ENCODE data around the gene EVPL.

Gene EVPL

GRCh38 chr17:76024353-76024752, 2.8 kb downstream of the EVPL start:
- H3K4me3 ChIP-seq (ENCODE audit: low read depth, low read length) = no peak overlapping the region
- no peak for TF ChIP-seq CTCF (conservative IDR thresholded peaks at IDR 0.05; ENCODE audit: low read depth, low read length)
- DNase-seq (ENCODE audit: low read depth) = no peak

DNA sequence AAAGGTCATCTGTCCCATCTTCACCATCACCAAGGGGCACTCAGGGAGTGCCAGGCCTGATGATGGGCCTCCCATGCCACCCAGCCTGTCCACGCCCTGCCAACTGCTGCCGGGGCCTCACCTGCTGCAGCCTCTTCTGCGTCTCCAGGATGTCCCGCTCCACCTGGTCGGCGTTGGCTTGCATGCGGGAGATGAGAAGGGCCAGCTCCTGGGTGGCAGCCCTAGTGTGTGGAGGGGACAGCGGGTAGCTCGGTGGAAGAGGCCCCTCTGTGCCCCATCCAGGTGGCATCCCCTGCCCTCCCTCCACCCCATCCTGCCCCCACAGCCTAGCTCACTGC, 3.2 kb downstream of the EVPL start:
- TF ChIP-seq CTCF (conservative IDR thresholded peaks at IDR 0.05; ENCODE audit: low read depth, low read length) = no peak
- H3K4me3 ChIP-seq (ENCODE audit: low read depth, low read length) = no peak overlapping the region
- no peak for DNase-seq (ENCODE audit: low read depth)

DNA sequence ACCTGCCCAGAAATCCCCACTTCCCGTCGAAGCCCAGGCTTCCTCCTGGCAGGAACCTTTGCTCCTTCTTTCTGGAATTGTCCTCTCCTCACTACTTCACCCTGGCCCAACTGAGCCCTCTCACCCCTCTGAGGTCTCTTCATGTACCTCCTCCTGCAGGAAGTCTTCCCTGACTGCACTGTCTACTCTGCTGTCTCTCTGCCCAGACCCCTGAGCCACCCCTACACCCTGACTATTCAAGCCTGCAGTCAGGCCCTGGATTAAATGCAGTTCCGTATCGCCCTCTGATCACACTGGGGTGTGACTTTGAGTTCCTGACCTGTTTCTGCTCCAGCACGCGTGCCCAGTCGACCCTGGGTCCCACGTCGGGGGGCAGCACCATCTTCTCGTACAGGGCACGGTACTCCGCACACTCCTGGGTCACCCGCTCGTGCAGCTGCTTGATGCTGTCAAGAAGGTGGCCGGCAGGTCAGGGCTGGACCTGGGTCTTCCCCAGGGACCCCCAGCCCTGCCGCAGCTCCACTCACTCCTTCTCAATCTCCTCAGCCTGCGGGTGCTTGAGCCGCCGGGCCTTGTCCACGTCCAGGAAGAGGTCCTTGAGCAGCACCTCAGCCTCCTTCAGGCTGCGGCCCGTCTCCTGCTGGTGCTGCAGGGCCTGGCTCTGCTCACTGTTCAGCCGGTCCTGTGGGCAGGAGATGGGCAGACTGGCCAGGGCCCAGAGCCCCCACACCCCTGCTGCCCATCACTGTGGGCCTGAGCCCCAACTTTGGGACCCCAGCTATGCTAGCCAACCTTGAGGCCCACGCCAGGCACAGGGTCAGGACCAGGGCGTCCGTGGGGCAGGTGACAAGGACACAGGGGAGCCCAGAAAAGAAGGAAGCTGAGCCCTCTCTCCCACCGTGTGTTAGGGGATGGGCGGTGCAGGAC, 3.9 kb downstream of the EVPL start:
- no peak for DNase-seq (ENCODE audit: low read depth)
- no peak overlapping the region for H3K4me3 ChIP-seq (ENCODE audit: low read depth, low read length)
- no peak for TF ChIP-seq CTCF (conservative IDR thresholded peaks at IDR 0.05; ENCODE audit: low read depth, low read length)

- no peak overlapping the region for H3K4me3 ChIP-seq (ENCODE audit: low read depth, low read length)
- DNase-seq (ENCODE audit: low read depth) = no peak
- no peak for TF ChIP-seq CTCF (conservative IDR thresholded peaks at IDR 0.05; ENCODE audit: low read depth, low read length)
Measured at GRCh38 chr17:76022285-76022684, 4.8 kb downstream of the EVPL start.

DNA sequence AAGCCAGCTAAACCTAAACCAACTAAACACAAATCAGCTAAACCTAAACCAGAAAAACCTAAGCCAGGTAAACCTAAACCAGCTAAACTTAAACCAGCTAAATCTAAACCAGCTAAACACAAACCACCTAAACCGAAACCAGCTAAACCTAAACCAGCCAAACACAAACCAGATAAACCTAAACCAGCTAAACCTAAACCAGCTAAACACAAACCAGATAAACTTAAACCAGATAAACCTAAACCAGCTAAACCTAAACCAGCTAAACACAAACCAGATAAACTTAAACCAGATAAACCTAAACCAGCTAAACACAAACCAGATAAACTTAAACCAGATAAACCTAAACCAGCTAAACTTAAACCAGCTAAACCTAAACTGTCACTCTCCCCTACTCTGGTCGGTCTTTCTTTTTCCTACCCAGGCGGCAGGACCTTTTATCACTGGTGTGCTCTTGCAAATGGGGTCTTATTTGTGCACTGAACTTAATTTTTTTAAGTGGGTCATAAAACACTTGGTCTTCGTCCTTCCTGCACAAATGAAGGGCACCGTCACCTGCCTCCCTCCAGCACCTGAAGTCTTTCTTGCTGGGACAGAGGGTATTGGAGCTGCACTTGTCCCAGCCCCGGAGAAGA, 7.2 kb downstream of the EVPL start:
- no peak for DNase-seq (ENCODE audit: low read depth)
- no peak for TF ChIP-seq CTCF (conservative IDR thresholded peaks at IDR 0.05; ENCODE audit: low read depth, low read length)
- no peak overlapping the region for H3K4me3 ChIP-seq (ENCODE audit: low read depth, low read length)

DNA sequence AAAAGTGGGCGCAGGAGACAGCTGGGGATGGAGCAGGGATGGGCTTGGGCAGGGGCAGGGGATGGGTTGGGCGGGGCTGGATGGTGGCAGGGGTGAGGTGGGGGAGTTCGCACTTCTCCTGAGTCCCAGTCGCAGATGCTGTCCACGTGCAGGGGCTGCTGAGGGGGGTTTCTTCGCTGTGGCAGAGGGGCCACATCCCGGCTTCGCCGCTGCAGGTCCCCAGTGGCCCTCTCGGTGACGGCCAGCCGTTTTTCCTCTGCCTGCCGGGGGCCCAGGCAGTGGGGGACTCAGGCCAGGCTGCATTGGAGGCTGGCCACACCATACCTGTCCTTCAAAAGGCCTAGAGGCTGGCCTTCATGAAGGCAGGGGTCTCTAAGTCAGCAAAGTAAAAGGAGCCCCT, 8.3 kb downstream of the EVPL start:
- H3K4me3 ChIP-seq (ENCODE audit: low read depth, low read length) = no peak overlapping the region
- no peak for DNase-seq (ENCODE audit: low read depth)
- no peak for TF ChIP-seq CTCF (conservative IDR thresholded peaks at IDR 0.05; ENCODE audit: low read depth, low read length)

DNA sequence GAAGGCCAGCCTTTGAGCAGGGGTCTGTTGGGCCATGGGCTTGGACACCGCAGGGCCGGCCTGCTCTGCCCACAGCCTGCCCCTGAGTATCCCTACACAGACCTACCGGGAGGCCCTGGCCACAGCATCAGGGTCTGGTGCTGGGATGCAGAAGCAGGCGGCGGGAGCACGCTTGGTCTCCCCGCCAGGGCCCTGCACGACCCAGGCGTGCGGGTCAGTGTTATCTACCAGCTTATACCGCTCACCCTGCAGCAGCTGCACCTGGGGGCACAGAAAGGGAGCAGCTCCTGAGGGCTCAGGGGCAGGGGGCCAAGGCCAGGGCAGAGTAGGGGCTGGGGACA, 8.8 kb downstream of the EVPL start:
- H3K4me3 ChIP-seq (ENCODE audit: low read depth, low read length) = no peak overlapping the region
- DNase-seq (ENCODE audit: low read depth) = no peak
- TF ChIP-seq CTCF (conservative IDR thresholded peaks at IDR 0.05; ENCODE audit: low read depth, low read length) = no peak

All from choroid plexus epithelial cell (primary cell).